HG02943 (cell line): ENCODE data around the gene SEMA7A.

ENCODE experiments used
- ATAC-seq: cut with Tn5 transposase; IDR thresholded peaks from one replicate; pipeline ENCODE4 v1.9.1; 2021; ENCODE audit warnings: mild to moderate bottlenecking, low read depth, moderate library complexity; ENCODE audit not compliant: unreplicated experiment

SEMA7A gene

GRCh38 chr15:74453925-74454763 is 20.4 kb upstream of the SEMA7A start:
- no peak for ATAC-seq

- no peak for ATAC-seq
Measured at GRCh38 chr15:74451861-74452835, 18.4 kb upstream of the SEMA7A start.

- no peak for ATAC-seq
Measured at GRCh38 chr15:74451322-74451721, 17.6 kb upstream of the SEMA7A start.

GRCh38 chr15:74449643-74450205 is 16.0 kb upstream of the SEMA7A start:
- ATAC-seq: no peak

GRCh38 chr15:74449095-74449494 is 15.3 kb upstream of the SEMA7A start:
- ATAC-seq: no peak

GRCh38 chr15:74445816-74446763 is 12.3 kb upstream of the SEMA7A start:
- no peak for ATAC-seq

GRCh38 chr15:74444106-74445062 is 10.6 kb upstream of the SEMA7A start:
- no peak for ATAC-seq

GRCh38 chr15:74443100-74443909 is 9.5 kb upstream of the SEMA7A start:
- no peak for ATAC-seq

GRCh38 chr15:74442604-74443003 is 8.8 kb upstream of the SEMA7A start:
- no peak for ATAC-seq

- ATAC-seq: no peak
Measured at GRCh38 chr15:74442063-74442462, 8.3 kb upstream of the SEMA7A start.

- no peak for ATAC-seq
Measured at GRCh38 chr15:74441248-74441941, 7.6 kb upstream of the SEMA7A start.

GRCh38 chr15:74438721-74439316 is 5.1 kb upstream of the SEMA7A start:
- no peak for ATAC-seq

- ATAC-seq: no peak
Measured at GRCh38 chr15:74438206-74438605, 4.4 kb upstream of the SEMA7A start.

GRCh38 chr15:74434263-74435136 is 742 bp upstream of the SEMA7A start:
- ATAC-seq: no peak

GRCh38 chr15:74432968-74433591 is 678 bp downstream of the SEMA7A start:
- no peak for ATAC-seq
